Activated T-cell treated with anti-CD3 and anti-CD28 coated beads, Interleukin-2, amount 50 U/mL, for 24 hours (primary cell): Measurements from ENCODE around the gene TMEM107.

Experiments used
- DNase-seq: peaks from one replicate; pipeline ENCODE4 v3.0.0-alpha.2; 2020
- H3K27ac Mint-ChIP-seq: 2 replicates; pipeline ENCODE4 v1.8.0; 2020; ENCODE audit warnings: mild to moderate bottlenecking, mixed read lengths
- H3K27me3 Mint-ChIP-seq: 2 replicates; pipeline ENCODE4 v1.8.0; 2020; ENCODE audit warnings: mixed read lengths
- H3K36me3 Mint-ChIP-seq: 2 replicates; pipeline ENCODE4 v1.8.0; 2020; ENCODE audit warnings: low read depth, mixed read lengths
- H3K4me1 Mint-ChIP-seq: 2 replicates; pipeline ENCODE4 v1.8.0; 2020; ENCODE audit warnings: low read depth, mixed read lengths
- H3K4me3 Mint-ChIP-seq: 2 replicates; pipeline ENCODE4 v1.8.0; 2020; ENCODE audit warnings: mild to moderate bottlenecking, moderate library complexity, mixed read lengths
- H3K9me3 Mint-ChIP-seq: 2 replicates; pipeline ENCODE4 v1.8.0; 2020; ENCODE audit warnings: mixed read lengths

Gene TMEM107

DNA sequence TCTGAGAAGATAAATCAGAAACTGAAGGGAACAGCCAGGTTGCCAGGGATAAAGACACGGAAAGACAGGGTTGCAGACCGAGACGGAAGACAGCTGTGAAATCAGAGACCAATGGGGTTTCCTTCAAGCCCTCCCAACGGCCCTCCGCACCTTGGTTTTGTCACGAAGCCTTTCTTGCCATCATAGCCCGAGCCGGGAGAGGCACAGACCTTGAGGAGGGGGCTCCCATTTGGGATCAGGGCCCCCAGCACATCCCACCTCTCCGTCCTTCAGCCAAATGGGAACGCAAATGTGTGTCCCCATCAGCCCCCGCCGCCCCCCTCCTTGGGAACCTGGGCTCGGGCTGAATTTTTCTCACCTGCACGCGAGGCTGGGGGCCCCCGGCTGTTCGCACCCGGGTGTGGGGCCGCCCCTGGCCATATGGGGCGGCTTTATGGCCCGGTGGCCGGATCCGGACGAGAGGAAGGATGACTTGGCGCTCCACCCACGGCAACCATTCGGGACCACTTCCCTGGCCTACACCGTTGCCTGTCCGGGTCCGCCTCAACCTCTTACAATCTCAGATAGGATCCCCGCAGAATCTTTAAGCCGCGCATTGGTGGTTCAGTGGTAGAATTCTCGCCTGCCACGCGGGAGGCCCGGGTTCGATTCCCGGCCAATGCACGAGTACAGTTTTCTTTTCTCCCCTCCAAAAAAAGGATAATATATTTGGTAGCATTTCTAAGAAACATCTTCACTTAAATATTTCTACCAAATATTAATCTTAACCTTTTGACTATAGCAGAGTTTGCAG, 50.8 kb downstream of the TMEM107 start:
- Mint-ChIP-seq H3K4me1 (peaks cover 57% of the 10 kb centered on the region), H3K9me3 (no peaks in the 10 kb centered on the region), H3K27ac (peak overlapping the region; percentile 97), H3K36me3 (peaks cover 2% of the 10 kb centered on the region), H3K27me3 (peaks cover 43% of the 10 kb centered on the region), H3K4me3 (peak overlapping the region; percentile 82)
- peak; percentile 97 for DNase-seq

DNA sequence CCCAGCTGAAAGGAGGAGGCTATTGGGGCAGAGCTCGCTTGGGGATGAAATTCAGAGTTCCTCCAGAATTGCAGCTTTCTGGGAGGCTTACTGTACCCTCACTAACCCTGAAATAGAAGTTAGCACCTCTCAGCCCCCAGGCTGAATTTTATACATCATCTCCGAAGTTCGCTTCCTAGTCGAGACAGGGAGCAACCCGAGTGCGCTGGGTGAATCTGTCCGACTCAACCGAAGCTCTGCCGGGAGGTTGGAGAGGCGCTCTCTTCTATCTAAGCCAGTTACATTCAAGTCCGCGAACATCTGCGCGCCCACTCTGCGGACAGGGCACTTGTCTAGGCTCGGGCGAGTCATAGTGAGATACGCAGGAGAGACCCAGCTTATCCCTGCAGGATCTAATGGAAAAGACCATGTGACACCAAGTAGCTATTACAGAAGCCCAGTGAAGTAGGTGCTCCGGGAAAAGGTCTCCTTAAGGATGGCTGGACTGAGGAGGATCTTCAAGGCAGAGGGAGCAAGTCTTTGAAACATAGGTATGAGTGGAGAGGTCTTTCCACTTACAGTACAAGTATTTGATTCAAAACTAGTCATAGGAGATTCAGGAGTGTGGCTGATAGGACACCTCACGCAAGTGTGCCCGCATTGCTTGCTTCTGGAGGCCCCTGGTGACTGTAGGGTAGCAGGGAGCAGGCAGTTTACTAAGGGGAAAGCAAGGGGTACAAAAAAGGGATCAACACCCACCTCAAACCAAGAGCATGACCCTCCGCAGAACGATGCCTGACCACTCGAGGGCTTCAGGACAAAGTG, 51.6 kb downstream of the TMEM107 start:
- H3K27me3 Mint-ChIP-seq: peaks cover 43% of the 10 kb centered on the region

DNA sequence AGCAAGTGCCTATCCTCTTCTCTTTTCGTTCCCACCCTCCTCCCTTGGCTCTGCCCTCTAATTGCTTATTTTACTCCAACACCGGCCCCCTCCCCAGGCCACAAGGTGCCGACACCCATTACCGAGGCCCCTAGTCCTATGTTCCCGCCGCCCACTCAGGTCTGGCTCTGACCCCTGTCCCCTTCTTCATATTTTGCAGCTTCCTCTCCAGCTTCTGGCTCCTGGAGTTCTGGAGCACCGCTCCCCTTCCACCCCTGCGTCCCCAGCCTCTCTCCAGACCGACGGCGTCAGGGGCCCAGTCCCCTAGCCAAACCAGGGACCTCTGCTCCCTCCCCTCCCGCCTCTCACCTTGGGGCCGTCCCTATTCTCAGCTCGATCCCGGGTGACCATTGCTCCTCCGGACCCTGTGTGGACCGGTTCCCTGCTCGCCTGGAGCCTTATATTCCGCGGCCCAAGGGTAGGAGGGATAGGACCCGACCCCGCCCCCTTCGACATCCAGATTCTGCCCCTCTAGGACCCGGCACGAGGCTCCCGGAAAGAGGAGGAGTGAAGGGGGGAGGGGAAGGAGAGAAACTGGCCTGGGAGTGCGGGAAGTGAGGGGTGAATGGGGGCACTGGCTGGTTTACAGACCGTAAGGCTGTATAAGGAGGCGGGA, 52.4 kb downstream of the TMEM107 start, which contains the start of gene HES7:
Gene HES7, minus strand, starts transcription at position 412 of the 655 bp plus-strand sequence. Its CDS starts 22 bp downstream, at position 390.
- peak within 1 kb of the TSS; percentile 82 for H3K4me3 Mint-ChIP-seq
- peak; percentile 57 for DNase-seq
- peaks cover 43% of the 10 kb centered on the region for H3K27me3 Mint-ChIP-seq
- no peaks in the 10 kb centered on the region for H3K9me3 Mint-ChIP-seq
- peaks cover 69% of the 10 kb centered on the region for H3K4me1 Mint-ChIP-seq
- peaks cover 2% of the 10 kb centered on the region for H3K36me3 Mint-ChIP-seq
- peak within 1 kb of the TSS; percentile 97 for H3K27ac Mint-ChIP-seq

More for the DNA sequence above, 51.6 kb downstream of the TMEM107 start:
- Mint-ChIP-seq H3K36me3 (peaks cover 2% of the 10 kb centered on the region), H3K27ac (peak overlapping the region; percentile 97), H3K4me3 (peak overlapping the region; percentile 82), H3K4me1 (peaks cover 65% of the 10 kb centered on the region), H3K9me3 (no peaks in the 10 kb centered on the region)
- DNase-seq: peak; percentile 61

DNA sequence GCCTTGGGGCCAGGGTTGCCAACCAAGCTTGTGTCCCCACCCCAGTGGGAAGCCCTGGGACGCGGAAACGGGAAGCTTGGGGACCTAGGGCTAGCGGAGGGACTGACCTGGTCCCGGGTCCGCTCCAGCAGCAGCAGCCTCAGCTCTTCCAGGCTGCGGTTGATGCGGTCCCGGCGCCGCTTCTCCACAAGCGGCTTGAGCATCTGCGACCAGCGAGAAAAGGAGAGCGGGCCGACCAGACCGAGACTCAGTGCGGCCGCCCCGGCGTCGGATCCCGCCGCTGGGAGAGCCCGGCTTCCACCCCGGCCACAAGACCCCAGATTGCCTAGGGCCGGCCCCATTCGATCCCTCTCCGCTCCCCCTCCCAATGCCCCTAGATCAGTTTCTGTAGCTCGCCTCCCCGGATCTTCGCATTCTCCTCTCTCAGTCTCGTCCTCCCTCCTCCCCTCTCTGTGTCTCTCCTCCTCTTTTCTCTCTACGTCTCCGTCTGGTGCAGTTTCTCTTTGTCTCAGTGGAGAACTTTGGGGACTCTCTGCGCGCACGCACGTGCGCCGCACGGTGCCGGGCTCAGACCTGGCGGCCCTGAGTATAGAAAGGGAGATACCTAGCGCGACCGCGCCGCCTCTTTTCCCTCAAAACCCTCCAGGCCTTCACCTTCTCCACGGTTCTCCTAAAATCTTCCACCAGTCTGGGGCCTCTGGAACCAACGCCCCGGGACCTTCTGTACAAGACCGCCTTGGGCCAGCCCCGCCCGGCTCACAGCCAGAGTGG, 53.1 kb downstream of the TMEM107 start:
- Mint-ChIP-seq H3K4me3 (peak overlapping the region; percentile 82), H3K9me3 (no peaks in the 10 kb centered on the region), H3K4me1 (peaks cover 75% of the 10 kb centered on the region), H3K27ac (peak overlapping the region; percentile 28), H3K36me3 (peaks cover 4% of the 10 kb centered on the region), H3K27me3 (peaks cover 46% of the 10 kb centered on the region)
- DNase-seq: peak; percentile 76
